Natural killer cell treated with Interleukin-12 subunit alpha and Interleukin-12 subunit beta and Interleukin-15 and Interleukin-18, amount 100 ng/mL, for 72 hours (primary cell): ENCODE measurements around the gene EFHD1. TPM values are rescaled to one million over a fixed set of nuclear protein-coding genes. Genes with fewer than 3 reads are reported as not detected.

ENCODE experiments used
- total RNA-seq, 2 donors: library from RNA; stranded (reverse); gene quantifications; one replicate each; pipeline ENCODE4 v1.2.3, GENCODE V29; 2022

The EFHD1 gene
- total RNA-seq, 2 donors from 2014 or later: 0.24 TPM; not detected in 1

Other genes with a start within 250 kb of the EFHD1 start
- gene ALPG, start 226.8 kb upstream of the EFHD1 start, total RNA-seq: not detected
- not detected for gene ALPI, start 177.5 kb upstream of the EFHD1 start, total RNA-seq
- gene ECEL1, start 145.8 kb upstream of the EFHD1 start, total RNA-seq: not detected
- not detected for gene PRSS56, start 113.2 kb upstream of the EFHD1 start, total RNA-seq
- gene CHRND, start 107.4 kb upstream of the EFHD1 start, total RNA-seq: not detected
- gene CHRNG, start 93.9 kb upstream of the EFHD1 start, total RNA-seq: not detected
- 1 to 10 TPM; 3.2 to 9.4 TPM for gene TIGD1, start 83.0 kb upstream of the EFHD1 start, total RNA-seq
- 10 to 100 TPM; 65.6 to 79.2 TPM for gene EIF4E2, start 82.9 kb upstream of the EFHD1 start, total RNA-seq
- 100 to 1,000 TPM in 1 of 2 donors, 10 to 100 TPM in 1; 91.5 to 101 TPM for gene GIGYF2, start 63.7 kb downstream of the EFHD1 start, total RNA-seq
- not detected for gene KCNJ13, start 143.0 kb downstream of the EFHD1 start, total RNA-seq
- 1 to 10 TPM; 1.5 TPM for gene SNORC, start 236.7 kb downstream of the EFHD1 start, total RNA-seq